Activated CD4-positive, alpha-beta T cell treated with anti-CD3 and anti-CD28 coated beads for 1 hour (primary cell): ENCODE measurements around the gene MNX1.

ENCODE experiments used
- DNase-seq: peaks from one replicate; pipeline ENCODE4 v3.0.0-alpha.2; 2020

The MNX1 gene

DNA sequence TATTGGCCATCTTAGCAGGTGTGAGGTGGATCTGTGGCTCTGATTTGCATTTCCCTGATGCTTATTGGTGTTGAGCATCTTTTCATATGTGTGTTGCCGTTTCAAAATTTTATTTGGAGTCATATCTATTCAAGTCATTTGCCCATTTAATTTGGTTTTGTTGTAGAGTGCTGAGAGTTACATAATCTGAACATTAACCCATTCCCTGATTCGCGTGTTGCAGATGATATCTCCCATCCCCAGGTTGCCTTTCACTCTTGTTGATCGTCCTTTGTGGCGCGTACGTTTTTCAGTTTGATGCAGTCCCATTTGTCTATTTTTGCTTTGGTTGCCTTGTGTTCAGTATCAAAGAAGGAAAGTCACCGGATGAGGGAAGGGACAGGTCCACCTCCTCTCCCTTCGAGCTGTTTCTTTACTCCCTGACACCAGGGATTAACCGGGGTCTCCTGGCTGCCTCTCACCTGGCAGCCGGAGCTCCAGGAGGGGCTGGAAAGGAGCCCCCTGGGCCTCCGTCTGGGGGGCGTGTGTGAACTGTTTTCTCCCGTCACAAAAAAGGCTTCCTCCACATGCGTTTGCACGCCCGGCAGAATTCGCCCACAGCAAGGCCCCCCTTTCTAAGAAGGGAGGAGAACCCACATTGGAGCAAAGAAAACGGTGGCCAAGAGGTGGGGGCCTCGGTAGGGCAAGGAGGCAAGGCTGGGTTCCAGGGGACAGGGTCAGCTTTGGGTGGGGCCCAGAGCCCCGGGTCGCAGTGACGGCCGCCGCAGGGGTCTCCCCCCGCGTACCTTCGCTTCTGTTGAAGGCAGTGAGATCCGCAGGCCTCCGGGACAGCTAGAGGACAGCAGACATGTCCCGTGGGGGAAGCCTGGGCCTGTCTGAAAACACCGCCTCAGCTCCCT is 8.3 kb downstream of the MNX1 start:
- no peak for DNase-seq

DNA sequence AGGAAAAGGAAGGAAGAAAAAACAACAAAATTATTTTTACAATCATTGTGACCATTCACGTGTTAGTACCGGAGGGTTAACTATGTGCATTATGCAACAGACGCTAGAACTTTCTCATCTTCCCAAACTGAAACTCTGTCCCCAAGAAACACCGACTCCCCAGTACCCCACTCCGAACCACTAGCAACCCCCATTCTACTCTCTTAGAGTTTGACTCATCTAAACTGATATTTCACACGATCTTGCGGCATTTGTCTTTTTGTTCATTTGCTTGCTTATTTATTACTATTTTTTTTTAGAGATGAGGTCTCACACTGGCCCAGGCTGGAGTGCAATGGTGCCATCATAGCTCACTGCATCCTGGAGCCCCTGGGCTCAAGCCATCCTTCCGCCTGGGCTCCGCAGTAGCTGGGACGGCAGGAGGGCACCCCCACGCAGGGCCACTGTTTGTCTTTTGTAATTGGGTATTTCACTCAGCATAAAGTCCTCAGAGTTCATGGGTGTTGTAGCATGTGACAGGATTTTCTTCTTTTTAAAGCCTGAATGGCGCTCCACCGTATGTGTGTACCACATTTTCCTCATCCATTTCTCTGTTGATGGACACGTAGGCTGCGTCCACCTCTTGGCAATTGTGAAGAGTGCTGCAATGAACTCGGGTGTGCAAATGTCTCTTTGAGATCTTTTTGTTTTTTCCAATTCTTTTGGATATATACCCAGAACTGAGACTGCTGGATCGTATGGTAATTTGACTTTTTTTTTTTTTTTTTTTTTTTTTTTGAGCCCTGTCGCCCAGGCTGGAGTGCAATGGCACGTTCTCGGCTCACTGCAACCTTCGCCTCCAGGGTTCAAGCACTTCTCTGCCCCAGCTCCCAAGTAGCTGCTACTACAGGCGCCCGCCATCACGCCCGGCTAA is 9.5 kb downstream of the MNX1 start:
- DNase-seq, result no peak

- no peak for DNase-seq
Observed at GRCh38 chr7:156999958-157000726, 10.3 kb downstream of the MNX1 start.

DNA sequence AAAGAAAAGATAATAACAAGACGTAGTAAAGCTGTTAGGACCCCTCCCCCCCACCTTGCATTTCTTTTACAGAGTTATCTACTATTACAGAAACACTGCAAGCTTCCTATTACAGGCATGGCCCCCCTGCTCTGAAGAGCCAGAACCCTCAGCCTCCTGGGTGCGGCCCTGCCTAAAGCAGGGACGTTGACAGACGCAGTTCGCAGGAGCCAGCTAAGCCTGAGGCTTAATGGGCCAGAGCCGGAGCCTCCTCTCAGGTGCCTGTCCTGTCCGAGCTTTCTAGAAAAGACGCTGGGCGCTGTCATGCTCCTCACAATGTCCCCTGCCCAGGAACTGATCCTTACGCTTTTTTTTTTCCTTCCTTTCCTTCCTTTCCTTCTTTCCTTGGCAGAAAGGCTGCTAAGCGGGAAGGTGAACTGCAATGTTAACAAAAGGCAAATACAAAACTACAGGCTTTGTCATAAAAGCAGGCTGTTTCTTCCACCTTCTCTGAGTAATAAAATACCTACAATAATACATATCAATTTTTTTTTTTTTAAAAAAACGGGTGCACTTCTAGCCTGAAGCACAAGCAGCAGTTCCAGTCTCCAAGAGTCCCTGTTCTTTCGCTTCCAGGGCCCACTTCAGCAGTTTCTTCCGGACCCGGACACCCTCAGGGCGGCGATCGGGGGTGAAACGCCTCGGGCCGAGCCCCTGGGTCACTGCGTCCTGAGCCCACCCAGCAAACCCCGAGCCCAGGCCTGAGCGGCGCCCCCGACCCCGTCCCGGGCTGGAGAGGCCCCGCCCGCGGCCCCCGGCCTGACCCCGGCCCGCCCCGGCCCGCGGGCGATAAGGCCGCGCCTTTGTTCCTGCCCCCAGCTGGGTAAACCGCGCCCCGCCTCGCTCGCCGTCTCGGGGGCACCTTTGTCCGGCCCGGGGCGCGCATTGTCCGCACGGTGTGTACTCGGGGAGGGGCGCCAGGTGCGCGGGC is 11.2 kb downstream of the MNX1 start:
- DNase-seq, result no peak

DNA sequence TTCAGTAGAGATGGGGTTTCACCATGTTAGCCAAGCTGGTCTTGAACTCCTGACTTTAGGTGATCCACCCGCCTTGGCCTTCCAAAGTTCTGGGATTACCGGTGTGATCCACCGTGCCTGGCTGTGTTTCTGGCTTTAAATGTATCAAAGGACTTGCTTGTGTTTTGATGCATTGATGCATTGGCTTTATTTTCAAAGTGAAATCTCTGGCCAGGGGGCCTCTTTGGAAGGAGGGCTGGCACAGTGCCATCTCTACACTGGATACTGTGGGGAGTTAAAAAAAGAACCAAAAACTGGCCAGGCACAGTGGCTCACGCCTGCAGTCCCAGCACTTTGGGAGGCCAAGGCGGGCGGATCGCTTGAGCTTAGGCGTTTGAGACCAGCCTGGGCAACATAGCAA is 16.0 kb downstream of the MNX1 start:
- DNase-seq, result no peak

DNA sequence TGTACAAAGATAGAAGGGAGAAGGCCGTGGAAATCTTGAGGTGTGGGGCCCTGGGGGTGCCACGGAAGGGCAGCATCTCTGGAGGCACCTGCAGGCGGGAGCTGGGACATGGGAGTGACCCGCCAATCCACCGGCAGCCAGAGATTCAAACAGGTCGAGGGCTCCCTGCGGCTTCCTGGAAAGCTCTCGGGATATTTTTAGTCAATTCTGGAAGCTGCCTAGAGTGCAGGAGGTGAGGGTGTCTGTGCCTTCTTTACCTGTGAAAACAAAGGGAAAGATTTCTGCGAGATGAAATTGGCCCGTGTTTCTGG is 16.6 kb downstream of the MNX1 start:
- DNase-seq, result no peak

GRCh38 chr7:156993021-156993924 is 17.2 kb downstream of the MNX1 start:
- DNase-seq, result no peak

GRCh38 chr7:156989766-156990535 is 20.5 kb downstream of the MNX1 start:
- no peak for DNase-seq

DNA sequence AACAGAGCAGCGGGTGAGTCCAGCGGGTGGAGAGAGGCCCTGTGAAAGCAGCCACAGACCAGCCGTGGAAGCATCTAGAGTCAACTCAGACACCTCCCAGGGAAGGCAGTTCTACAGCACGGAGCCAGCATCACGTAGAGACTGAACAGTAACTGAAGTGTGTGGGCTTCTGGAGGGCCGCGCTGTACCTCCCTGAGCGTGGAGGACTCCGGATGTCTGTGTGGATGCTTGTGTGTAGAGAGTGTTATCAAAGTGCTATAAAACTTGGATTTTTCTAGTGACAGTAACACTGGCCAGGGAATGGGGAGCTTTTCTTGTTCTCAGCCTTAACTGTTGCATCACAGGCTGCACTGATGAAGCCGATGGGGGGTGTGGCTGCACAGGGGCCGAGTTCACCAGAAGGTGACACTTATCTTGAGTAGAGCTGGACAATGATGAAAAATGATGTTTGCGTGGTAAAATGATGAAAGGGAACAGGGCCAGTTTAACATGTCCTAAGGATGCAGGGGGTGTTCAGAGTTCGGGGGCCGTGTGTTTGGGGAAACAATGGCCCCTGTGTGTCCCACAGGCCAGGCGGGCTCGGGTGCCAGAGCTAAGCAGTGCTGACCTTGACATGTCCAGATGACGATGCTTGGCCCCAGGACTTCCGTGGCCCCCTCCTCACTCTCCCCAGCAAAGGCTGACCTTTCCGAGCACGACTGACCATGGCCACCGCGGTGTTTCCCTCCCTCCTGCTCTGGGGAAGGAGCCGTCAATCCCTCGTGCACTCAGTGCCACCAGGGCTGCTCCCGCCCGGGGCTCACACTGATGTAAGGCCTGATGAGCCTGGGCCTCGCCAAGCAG is 21.9 kb downstream of the MNX1 start:
- no peak for DNase-seq

DNA sequence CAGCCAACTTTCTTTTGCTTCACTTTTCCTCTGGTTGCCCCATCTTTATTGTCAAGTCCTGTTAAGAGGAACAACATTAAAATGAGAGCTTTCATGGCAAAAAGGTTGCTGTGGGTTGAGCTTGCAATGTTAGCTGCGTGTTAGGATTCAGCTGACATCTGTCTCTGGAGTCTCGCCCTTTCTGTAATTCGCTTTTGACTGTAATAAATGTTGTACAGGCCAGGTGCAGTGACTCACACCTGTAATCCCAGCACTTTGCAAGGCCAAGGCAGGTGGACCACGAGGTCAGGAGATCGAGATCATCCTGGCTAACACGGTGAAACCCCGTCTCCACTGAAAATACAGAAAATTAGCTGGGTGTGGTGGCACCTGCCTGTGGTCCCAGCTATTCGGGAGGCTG is 24.1 kb downstream of the MNX1 start:
- DNase-seq, result no peak

DNA sequence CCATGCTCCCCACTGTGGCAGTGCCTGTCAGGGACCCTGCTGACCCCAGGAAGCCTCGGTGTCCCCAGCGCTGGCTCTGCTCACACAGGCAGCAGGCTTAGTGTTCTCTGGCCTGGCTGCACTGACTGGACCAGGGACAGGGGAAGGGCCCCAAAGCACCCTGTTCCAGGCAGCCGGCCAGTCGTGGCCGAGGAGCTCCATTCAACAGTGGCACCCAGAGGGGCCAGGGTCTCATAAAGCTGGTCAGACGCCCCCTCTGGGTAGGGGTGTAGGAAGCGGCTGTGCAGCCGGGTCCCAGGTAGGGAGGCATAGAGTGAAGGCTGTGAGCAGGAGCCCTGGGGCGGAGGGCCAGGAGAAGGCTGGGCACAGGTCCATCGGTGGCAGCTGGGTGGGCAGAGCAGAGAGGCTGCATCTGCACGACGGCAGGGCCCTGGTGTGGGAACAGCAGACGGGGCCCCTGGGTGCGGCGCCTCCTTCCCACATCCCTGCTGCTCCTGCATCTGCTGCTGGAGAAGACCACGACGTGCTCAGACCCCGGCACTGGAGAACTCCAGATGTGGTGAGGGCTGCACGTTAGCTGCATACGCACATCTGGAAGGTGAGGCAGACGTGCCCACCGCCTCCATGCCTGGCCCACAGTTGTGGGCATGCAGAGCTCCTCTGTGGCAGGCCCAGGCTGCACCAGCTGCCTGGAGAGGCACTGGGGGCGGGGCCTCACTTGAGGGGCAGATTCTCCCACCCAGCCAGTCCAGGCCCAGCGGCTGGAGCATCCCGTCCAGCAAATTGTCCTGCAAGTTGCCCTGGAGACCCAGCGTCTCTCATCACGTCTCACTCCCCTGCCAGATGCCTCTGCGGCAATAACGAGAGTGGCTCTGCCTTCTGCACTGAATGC is 25.1 kb downstream of the MNX1 start:
- DNase-seq, result no peak

GRCh38 chr7:156984174-156984891 is 26.1 kb downstream of the MNX1 start:
- DNase-seq, result no peak

GRCh38 chr7:156979711-156980110 is 30.8 kb downstream of the MNX1 start:
- no peak for DNase-seq

DNA sequence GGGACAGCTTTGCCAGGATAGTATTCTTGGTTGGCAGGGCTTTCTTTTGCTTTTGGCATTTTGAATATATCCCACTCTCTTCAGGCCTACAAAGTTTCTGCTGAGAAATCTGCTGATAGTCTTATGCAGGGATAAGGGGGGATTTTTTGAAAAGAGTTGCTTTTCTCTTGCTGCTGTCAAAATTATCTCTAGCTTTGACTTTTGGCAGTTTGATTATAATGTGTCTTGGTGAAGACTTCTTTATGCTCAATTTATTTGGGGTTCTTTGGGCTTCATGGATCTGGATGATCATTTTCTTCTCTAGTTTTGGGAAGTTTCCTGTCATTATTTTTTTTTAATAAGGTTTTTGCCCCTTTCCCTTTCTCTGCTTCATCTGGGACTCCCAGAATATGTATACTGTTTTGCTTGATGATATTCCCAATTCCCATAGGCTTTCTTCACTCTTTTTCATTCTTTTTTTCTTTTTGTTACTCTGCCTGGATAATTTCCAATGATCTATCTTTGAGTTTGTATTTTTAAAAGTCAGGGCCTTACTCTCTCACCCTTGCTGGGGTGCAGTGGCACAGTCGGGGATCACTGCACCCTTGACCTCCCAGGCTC is 31.4 kb downstream of the MNX1 start:
- no peak for DNase-seq

DNA sequence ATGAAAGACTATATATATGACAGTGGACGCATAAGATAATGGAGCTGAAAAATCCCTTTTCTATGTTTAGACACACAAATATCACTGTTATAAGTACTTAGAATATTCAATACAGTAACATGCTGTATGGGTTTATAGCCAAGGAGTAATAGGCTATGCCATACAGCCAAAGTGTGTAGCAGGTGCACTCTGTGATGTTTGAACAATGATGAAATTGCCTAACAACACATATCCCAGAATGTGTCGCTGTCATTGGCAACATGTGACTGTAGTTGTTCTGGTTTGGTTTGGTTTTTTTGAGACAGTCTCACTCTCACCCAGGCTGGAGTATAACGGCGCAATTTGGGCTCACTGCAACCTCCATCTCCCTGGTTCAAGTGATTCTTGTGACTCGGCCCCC is 34.8 kb downstream of the MNX1 start:
- DNase-seq, result no peak

GRCh38 chr7:156969972-156970420 is 40.5 kb downstream of the MNX1 start:
- DNase-seq, result no peak

- no peak for DNase-seq
Observed at GRCh38 chr7:156968183-156968582, 42.3 kb downstream of the MNX1 start.
